MCF 10A (cell line): ENCODE data around the gene LRBA. TPM values are rescaled to one million over a fixed set of nuclear protein-coding genes. Genes with fewer than 3 reads are reported as not detected.
A peak's percentile ranks its signal among the peaks of the same experiment; 100 is the strongest.

Experiments used
- BruUV-seq: library from RNA; stranded (reverse); fragments of 400-500 nt; replicated peaks from 2 replicates; lab custom pipeline; 2021; lab: Mats Ljungman, UMichigan
- CTCF ChIA-PET: fragments of 300-600 bp; sonication (Branson Sonifier 250); formaldehyde crosslinking; extraction: SDS; loops from one replicate; lab custom pipeline; 2021; ENCODE audit warnings: antibody characterized with exemption, inconsistent platforms; lab: Yijun Ruan, JAX
- POLR2A ChIA-PET: fragments of 300-600, 350-650 bp; sonication (Branson Sonifier 250); formaldehyde crosslinking; extraction: SDS; loops from one replicate; lab custom pipeline; 2020; ENCODE audit warnings: antibody characterized with exemption, inconsistent platforms; lab: Yijun Ruan, JAX
- DNase-seq: peaks from one replicate; pipeline ENCODE4 v3.0.0-alpha.2; 2018; ENCODE audit not compliant: unreplicated experiment
- H3K27ac Mint-ChIP-seq: one replicate; pipeline ENCODE4 v1.8.0; 2022; ENCODE audit warnings: mild to moderate bottlenecking, low read depth, mixed read lengths; ENCODE audit not compliant: unreplicated experiment
- H3K27me3 Mint-ChIP-seq: one replicate; pipeline ENCODE4 v1.8.0; 2022; ENCODE audit warnings: mixed read lengths; ENCODE audit not compliant: insufficient read depth, unreplicated experiment
- H3K36me3 Mint-ChIP-seq: one replicate; pipeline ENCODE4 v1.8.0; 2022; ENCODE audit warnings: mild to moderate bottlenecking, moderate library complexity, mixed read lengths; ENCODE audit not compliant: insufficient read depth, unreplicated experiment
- H3K4me1 Mint-ChIP-seq: one replicate; pipeline ENCODE4 v1.8.0; 2022; ENCODE audit warnings: mixed read lengths; ENCODE audit not compliant: insufficient read depth, unreplicated experiment
- H3K4me3 Mint-ChIP-seq: one replicate; pipeline ENCODE4 v1.8.0; 2022; ENCODE audit warnings: mild to moderate bottlenecking, moderate library complexity, mixed read lengths; ENCODE audit not compliant: unreplicated experiment
- H3K9me3 Mint-ChIP-seq: one replicate; pipeline ENCODE4 v1.8.0; 2022; ENCODE audit warnings: mixed read lengths; ENCODE audit not compliant: unreplicated experiment
- CTCF ChIP-seq: fragments of 200-600 bp; IDR thresholded peaks from one replicate; pipeline ENCODE4 v1.8.0; 2022; ENCODE audit warnings: antibody characterized with exemption, mild to moderate bottlenecking; ENCODE audit not compliant: unreplicated experiment
- intact Hi-C: fragments of 100-400 bp; cut with micrococcal nuclease; formaldehyde crosslinking; loops from 2 replicates; pipeline ENCODE4 v1.14.1; 2022
- total RNA-seq: library from RNA; stranded (reverse); gene quantifications from 2 replicates; pipeline ENCODE4 v1.2.3, GENCODE V29; 2022

Gene LRBA
- total RNA-seq, 1 experiment from 2014 or later, result 64.5 TPM

- intact Hi-C loops, result no loop called here
- H3K36me3 Mint-ChIP-seq, result no peaks in the 10 kb centered on the region
- H3K9me3 Mint-ChIP-seq, result no peaks in the 10 kb centered on the region
- peak overlapping the region; percentile 16 for H3K27ac Mint-ChIP-seq
- H3K27me3 Mint-ChIP-seq, result no peaks in the 10 kb centered on the region
- BruUV-seq, result no TSS peak
- no peak for TF ChIP-seq CTCF
- DNase-seq, result no peak
- H3K4me1 Mint-ChIP-seq, result peaks cover 18% of the 10 kb centered on the region
- ChIA-PET POLR2A (interaction anchor here (0.7 kb wide), 1 partner anchor 222 kb away, joined by 3 read pairs; no protein-coding TSS in a partner anchor), CTCF (no interaction called here)
- no peak overlapping the region for H3K4me3 Mint-ChIP-seq
Observed at GRCh38 chr4:150343796-150344195, 671.3 kb downstream of the LRBA start.

GRCh38 chr4:150342945-150343344, 672.1 kb downstream of the LRBA start:
- Mint-ChIP-seq H3K4me1 (peaks cover 15% of the 10 kb centered on the region), H3K4me3 (no peak overlapping the region), H3K27me3 (no peaks in the 10 kb centered on the region), H3K27ac (peak overlapping the region; percentile 16), H3K36me3 (no peaks in the 10 kb centered on the region), H3K9me3 (no peaks in the 10 kb centered on the region)
- ChIA-PET CTCF (interaction anchor here (0.7 kb wide), 1 partner anchor 56 kb away, joined by 3 read pairs; no protein-coding TSS in a partner anchor), POLR2A (interaction anchor here (0.6 to 1.2 kb wide), 3 partner anchors 13 to 282 kb away, joined by 3 read pairs; no protein-coding TSS in a partner anchor)
- BruUV-seq, result no TSS peak
- peak; percentile 30 for DNase-seq
- intact Hi-C loops, result no loop called here
- TF ChIP-seq CTCF, result no peak

- H3K4me3 Mint-ChIP-seq, result no peak overlapping the region
Observed at GRCh38 chr4:150337734-150338133, 677.4 kb downstream of the LRBA start.

More at GRCh38 chr4:150337734-150338133, 677.4 kb downstream of the LRBA start:
- intact Hi-C loops, result no loop called here
- DNase-seq, result no peak
- no TSS peak for BruUV-seq
- Mint-ChIP-seq H3K4me1 (no peaks in the 10 kb centered on the region), H3K27ac (no peak overlapping the region), H3K27me3 (no peaks in the 10 kb centered on the region), H3K9me3 (no peaks in the 10 kb centered on the region), H3K36me3 (peaks cover 6% of the 10 kb centered on the region)
- POLR2A ChIA-PET, result no interaction called here
- no peak for TF ChIP-seq CTCF
- CTCF ChIA-PET, result no interaction called here
